ENCODE results near the gene MYH3. TPM values are rescaled to one million over a fixed set of nuclear protein-coding genes. Genes with fewer than 3 reads are reported as not detected.

Gene MYH3
- polyA plus RNA-seq, 1 experiment = 0.31 TPM

DNA sequence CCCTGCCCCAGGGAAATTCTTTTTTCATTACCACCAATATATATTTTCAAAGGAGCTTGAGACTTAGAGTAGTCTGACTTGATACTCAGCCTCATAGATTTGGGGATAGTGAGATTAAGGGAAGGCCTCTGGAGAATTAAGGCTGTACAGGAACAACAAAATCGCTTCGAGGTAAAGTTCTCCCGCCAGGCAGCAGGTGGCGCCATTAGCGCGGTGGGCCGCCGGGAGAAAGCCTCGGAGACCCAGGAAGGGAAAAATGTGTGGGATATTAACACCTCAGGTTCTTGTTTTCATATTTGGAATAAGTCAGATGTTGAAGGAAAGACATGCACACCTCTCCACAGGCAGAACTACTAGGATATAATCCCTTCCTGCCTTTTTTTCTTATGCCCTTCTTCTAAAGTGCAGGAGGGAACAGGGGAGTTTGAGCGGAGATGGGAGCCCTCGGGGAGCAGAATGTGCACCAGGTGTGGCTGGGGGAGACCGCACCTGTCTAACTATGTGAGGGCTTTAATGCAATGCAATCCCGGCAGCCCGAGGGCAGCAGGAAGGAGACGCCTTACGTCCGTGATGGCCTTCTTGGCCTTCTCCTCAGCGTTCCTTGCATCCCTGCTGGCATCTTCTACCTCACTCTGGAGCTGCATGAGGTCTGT is 25.9 kb downstream of the MYH3 start:
- no peak for DNase-seq (ENCODE audit: low read depth, low spot score)
- POLR2A ChIA-PET = no interaction called here
- TF ChIP-seq, protein P1, sequence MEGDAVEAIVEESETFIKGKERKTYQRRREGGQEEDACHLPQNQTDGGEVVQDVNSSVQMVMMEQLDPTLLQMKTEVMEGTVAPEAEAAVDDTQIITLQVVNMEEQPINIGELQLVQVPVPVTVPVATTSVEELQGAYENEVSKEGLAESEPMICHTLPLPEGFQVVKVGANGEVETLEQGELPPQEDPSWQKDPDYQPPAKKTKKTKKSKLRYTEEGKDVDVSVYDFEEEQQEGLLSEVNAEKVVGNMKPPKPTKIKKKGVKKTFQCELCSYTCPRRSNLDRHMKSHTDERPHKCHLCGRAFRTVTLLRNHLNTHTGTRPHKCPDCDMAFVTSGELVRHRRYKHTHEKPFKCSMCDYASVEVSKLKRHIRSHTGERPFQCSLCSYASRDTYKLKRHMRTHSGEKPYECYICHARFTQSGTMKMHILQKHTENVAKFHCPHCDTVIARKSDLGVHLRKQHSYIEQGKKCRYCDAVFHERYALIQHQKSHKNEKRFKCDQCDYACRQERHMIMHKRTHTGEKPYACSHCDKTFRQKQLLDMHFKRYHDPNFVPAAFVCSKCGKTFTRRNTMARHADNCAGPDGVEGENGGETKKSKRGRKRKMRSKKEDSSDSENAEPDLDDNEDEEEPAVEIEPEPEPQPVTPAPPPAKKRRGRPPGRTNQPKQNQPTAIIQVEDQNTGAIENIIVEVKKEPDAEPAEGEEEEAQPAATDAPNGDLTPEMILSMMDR (IDR thresholded peaks at IDR 0.05; ENCODE audit: low read depth, low read length) = peak; percentile 88
- no peaks in the 10 kb centered on the region for H3K27me3 ChIP-seq (ENCODE audit: control insufficient read depth, insufficient read depth, low read length)
- no peaks in the 10 kb centered on the region for H3K9me3 ChIP-seq (ENCODE audit: control insufficient read depth, insufficient read depth, low read length)
- no peak overlapping the region for H3K4me3 ChIP-seq (ENCODE audit: low read depth, low read length)
- H3K27ac ChIP-seq (ENCODE audit: low read depth, low read length) = no peak overlapping the region
- CTCF ChIA-PET = interaction anchor here (0.5 to 20.9 kb wide), 19 partner anchors 9 to 1360 kb away, joined by 3 to 296 read pairs (median 4); no protein-coding TSS in a partner anchor

DNA sequence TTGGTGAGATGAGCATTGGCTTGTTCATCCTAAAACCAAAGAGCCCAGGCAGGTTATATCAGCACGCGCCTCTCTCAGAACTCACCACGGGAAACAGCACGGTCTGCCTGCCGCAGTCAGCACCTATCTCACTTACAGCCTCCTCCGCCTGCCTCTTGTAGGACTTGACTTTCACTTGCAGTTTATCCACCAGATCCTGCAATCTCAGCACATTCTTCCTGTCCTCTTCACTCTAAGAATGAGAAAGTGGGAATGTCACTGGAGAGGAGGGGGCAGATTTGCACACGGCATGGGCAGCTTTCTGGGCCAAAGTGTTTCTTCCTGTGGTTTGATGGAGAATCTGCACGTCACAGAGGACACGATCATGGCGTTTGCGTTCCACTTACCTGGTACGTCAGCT is 27.4 kb downstream of the MYH3 start:
- no peaks in the 10 kb centered on the region for H3K9me3 ChIP-seq (ENCODE audit: control insufficient read depth, insufficient read depth, low read length)
- ChIA-PET CTCF (interaction anchor here (0.9 to 20.9 kb wide), 6 partner anchors 13 to 1306 kb away, joined by 3 to 296 read pairs (median 16); no protein-coding TSS in a partner anchor), POLR2A (no interaction called here)
- H3K27me3 ChIP-seq (ENCODE audit: control insufficient read depth, insufficient read depth, low read length) = no peaks in the 10 kb centered on the region
- H3K4me3 ChIP-seq (ENCODE audit: low read depth, low read length) = no peak overlapping the region
- TF ChIP-seq, protein P1 (IDR thresholded peaks at IDR 0.05; ENCODE audit: low read depth, low read length) = no peak
- no peak overlapping the region for H3K27ac ChIP-seq (ENCODE audit: low read depth, low read length)
- no peak for DNase-seq (ENCODE audit: low read depth, low spot score)

DNA sequence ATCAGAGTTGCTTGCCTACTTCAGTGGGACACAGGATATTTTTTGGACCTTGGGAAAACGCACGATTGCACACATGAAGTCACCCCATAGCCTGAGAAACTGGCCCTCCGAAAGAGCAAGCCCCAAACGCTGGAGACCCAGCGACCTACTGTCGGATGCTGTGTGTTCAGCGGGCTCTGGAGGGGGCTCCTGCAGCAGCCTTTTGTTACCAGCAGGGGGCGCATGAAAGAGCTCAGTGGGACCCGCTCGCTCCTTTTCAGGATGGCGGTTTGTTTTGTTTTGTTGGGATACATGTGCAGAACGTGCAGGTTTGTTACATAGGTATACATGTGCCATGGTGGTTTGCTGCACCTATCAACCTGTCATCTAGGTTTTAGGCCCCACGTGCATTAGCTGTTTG is 28.4 kb downstream of the MYH3 start:
- Histone ChIP-seq H3K9me3 (ENCODE audit: control insufficient read depth, insufficient read depth, low read length) (no peaks in the 10 kb centered on the region), H3K4me3 (ENCODE audit: low read depth, low read length) (no peak overlapping the region), H3K27me3 (ENCODE audit: control insufficient read depth, insufficient read depth, low read length) (no peaks in the 10 kb centered on the region), H3K27ac (ENCODE audit: low read depth, low read length) (no peak overlapping the region)
- no peak for DNase-seq (ENCODE audit: low read depth, low spot score)
- ChIA-PET POLR2A (no interaction called here), CTCF (interaction anchor here (1.0 to 20.9 kb wide), 5 partner anchors 9 to 1051 kb away, joined by 3 to 296 read pairs (median 4); no protein-coding TSS in a partner anchor)
- TF ChIP-seq, protein P1 (IDR thresholded peaks at IDR 0.05; ENCODE audit: low read depth, low read length) = peak; percentile 29; the same call in 1 of the 2 replicates

DNA sequence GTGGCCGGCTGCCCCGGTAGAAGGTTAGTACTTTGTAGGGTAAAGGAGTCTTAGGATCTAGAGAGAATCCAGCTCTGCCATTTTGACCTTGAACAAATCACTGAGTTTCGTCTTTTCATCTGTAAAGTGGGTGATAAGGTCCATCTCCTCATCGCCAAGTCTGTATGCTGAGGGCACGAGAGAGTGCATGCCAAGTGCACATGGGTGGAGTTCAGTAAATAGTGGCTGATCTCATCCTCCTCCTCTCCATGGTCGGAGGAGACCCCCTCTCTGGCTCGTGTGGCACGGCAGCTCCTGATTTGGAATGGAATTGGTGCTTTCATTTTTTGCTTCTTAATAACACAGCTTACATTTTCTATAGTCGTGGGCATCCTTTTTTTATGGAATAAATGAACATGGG is 30.7 kb downstream of the MYH3 start:
- Histone ChIP-seq H3K4me3 (ENCODE audit: low read depth, low read length) (no peak overlapping the region), H3K27me3 (ENCODE audit: control insufficient read depth, insufficient read depth, low read length) (no peaks in the 10 kb centered on the region), H3K9me3 (ENCODE audit: control insufficient read depth, insufficient read depth, low read length) (no peaks in the 10 kb centered on the region), H3K27ac (ENCODE audit: low read depth, low read length) (no peak overlapping the region)
- DNase-seq (ENCODE audit: low read depth, low spot score) = no peak
- ChIA-PET CTCF (interaction anchor here (0.7 to 20.9 kb wide), 4 partner anchors 9 to 219 kb away, joined by 5 to 296 read pairs (median 72); no protein-coding TSS in a partner anchor), POLR2A (no interaction called here)
- TF ChIP-seq, protein P1 (IDR thresholded peaks at IDR 0.05; ENCODE audit: low read depth, low read length) = no peak

DNA sequence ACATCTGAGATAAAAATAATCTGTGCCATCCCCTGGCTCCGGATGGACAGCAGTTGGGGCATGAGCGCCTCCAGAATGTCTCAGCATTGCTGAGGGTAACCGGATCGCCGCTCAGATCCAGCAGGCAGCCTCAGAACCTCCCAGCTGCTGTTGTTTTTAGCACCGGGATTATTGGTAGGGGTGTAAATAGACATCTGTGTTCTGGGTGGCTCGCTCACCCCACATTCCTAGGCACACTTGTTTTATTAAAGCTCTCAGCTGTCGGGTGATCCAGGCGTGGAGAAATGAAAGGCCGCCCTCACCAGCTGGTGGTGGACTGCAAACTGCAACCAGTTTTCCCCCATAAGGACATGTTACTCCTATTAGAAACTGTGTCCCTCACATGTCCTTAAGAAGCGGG is 32.1 kb downstream of the MYH3 start:
- no peak overlapping the region for H3K4me3 ChIP-seq (ENCODE audit: low read depth, low read length)
- no peak for DNase-seq (ENCODE audit: low read depth, low spot score)
- POLR2A ChIA-PET = no interaction called here
- CTCF ChIA-PET = interaction anchor here (20.9 kb wide), 1 partner anchor 8 kb away, joined by 296 read pairs; no protein-coding TSS in a partner anchor
- H3K27ac ChIP-seq (ENCODE audit: low read depth, low read length) = no peak overlapping the region
- H3K9me3 ChIP-seq (ENCODE audit: control insufficient read depth, insufficient read depth, low read length) = no peaks in the 10 kb centered on the region
- H3K27me3 ChIP-seq (ENCODE audit: control insufficient read depth, insufficient read depth, low read length) = no peaks in the 10 kb centered on the region
- TF ChIP-seq, protein P1 (IDR thresholded peaks at IDR 0.05; ENCODE audit: low read depth, low read length) = no peak

All from AG04450 (cell line).